Hepatocyte (in vitro differentiated cells): ENCODE data around the gene ANKS1B. TPM values are rescaled to one million over a fixed set of nuclear protein-coding genes. Genes with fewer than 3 reads are reported as not detected.

Experiments
- DNase-seq: peaks from one replicate; pipeline ENCODE4 v3.0.0-alpha.2; 2016; ENCODE audit warnings: low spot score
- H2AFZ ChIP-seq: fragments of 200-600 bp; sonication (generic); 2 replicates; pipeline ENCODE4 v1.6.0; 2016; ENCODE audit warnings: antibody characterized with exemption, mild to moderate bottlenecking
- H3K27ac ChIP-seq: fragments of 200-600 bp; sonication (generic); 2 replicates; pipeline ENCODE4 v1.5.1; 2016; ENCODE audit warnings: mild to moderate bottlenecking
- H3K27me3 ChIP-seq: fragments of 200-600 bp; sonication (generic); 2 replicates; pipeline ENCODE4 v1.6.1; 2016
- H3K36me3 ChIP-seq: fragments of 200-600 bp; sonication (generic); replicated peaks from 2 replicates; pipeline ENCODE4 v1.5.1; 2016; ENCODE audit warnings: low read depth; ENCODE audit not compliant: insufficient read depth
- H3K4me1 ChIP-seq: fragments of 200-600 bp; sonication (generic); 2 replicates; pipeline ENCODE4 v1.5.1; 2016; ENCODE audit warnings: mild to moderate bottlenecking, moderate library complexity; ENCODE audit not compliant: insufficient read depth
- H3K4me2 ChIP-seq: fragments of 200-600 bp; sonication (generic); 2 replicates; pipeline ENCODE4 v1.6.0; 2016
- H3K4me3 ChIP-seq: fragments of 200-600 bp; sonication (generic); 2 replicates; pipeline ENCODE4 v1.5.1; 2016; ENCODE audit warnings: mild to moderate bottlenecking
- H3K79me2 ChIP-seq: fragments of 200-600 bp; sonication (generic); 2 replicates; pipeline ENCODE4 v1.6.0; 2017; ENCODE audit warnings: mild to moderate bottlenecking
- H3K9me2 ChIP-seq: fragments of 200-600 bp; sonication (generic); replicated peaks from 2 replicates; pipeline ENCODE4 v1.6.0; 2017; ENCODE audit warnings: mild to moderate bottlenecking; ENCODE audit not compliant: insufficient read depth
- H3K9me3 ChIP-seq: fragments of 200-600 bp; sonication (generic); 2 replicates; pipeline ENCODE4 v1.5.1; 2016; ENCODE audit warnings: low read depth, mild to moderate bottlenecking
- H4K20me1 ChIP-seq: fragments of 200-600 bp; sonication (generic); 2 replicates; pipeline ENCODE4 v1.6.0; 2016; ENCODE audit warnings: mild to moderate bottlenecking; ENCODE audit not compliant: insufficient read depth, poor library complexity, severe bottlenecking
- EZH2 ChIP-seq: fragments of 200-600 bp; sonication (generic); IDR thresholded peaks from 2 replicates; pipeline ENCODE4 v1.6.1; 2016; ENCODE audit warnings: antibody characterized with exemption, mild to moderate bottlenecking, borderline replicate concordance
- EZH2phosphoT487 ChIP-seq: fragments of 200-600 bp; sonication (generic); IDR thresholded peaks from one replicate; pipeline ENCODE4 v1.6.1; 2018; ENCODE audit warnings: antibody characterized with exemption, mild to moderate bottlenecking, low read depth, moderate library complexity; ENCODE audit not compliant: unreplicated experiment, severe bottlenecking
- WGBS: methylation state at CpG from one replicate; pipeline ENCODE4 v1.1.6; 2016; ENCODE audit warnings: low lambda C conversion rate; ENCODE audit errors: missing lambda C conversion rate; 5-methylcytosine and 5-hydroxymethylcytosine counted together
- polyA plus RNA-seq: library from polyadenylated mRNA; unstranded; fragments of >200 nt; fragmentation: Nextera tagmentation; extraction: Ambion mirVana; gene quantifications from 2 replicates; pipeline ENCODE4 v1.2.1, GENCODE V29; 2016
- total RNA-seq: library from RNA; depleted of rRNA; stranded (reverse); fragments of >200 nt; gene quantifications from 2 replicates; pipeline ENCODE4 v1.2.3, GENCODE V29; 2014
- TF ChIP-seq, protein P1 (sequence below): fragments of 200-600 bp; sonication (generic); IDR thresholded peaks from 2 replicates; pipeline ENCODE4 v1.5.1; 2016; ENCODE audit warnings: antibody characterized with exemption, mild to moderate bottlenecking; ENCODE audit not compliant: poor library complexity

The ANKS1B gene
- total and polyA plus RNA-seq, 2 experiments from 2014 or later, result 1.6 to 2.2 TPM

DNA sequence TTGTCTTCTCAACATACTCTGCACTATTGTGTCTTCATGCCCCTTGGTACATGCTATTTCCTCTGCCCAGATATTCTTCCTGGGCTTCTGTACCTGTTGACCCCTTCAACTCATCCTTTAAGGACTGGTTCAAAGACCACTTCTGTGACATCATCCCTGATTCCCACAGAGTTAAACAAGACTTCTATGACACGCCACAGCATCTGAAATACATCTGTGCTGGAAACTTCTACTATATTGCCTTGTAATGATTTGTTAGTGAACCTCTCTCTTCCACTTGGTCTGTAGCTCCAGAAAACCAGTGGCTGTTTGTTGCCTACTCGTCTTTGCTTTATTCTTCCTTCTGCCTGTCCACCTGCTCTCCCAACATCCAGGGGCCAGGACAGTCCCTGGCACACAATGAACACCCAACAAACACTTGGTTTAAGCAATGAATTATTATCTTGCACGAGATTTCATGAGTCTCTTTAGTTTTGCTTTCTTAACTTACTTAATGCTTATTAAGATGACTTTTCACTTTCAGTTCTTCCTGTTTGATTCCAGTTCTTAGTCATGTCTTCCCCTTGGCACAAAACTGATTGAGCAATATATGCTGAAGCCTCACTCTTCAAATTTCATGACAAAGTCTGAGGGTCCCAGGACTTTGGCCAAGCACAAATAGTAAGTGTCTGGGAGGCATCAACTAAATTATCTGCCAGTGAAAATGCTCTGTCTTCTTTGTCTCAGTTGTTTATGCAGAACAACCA lies 853.8 kb downstream of the ANKS1B start:
- no peaks in the 10 kb centered on the region for H3K27me3 ChIP-seq
- H2AFZ ChIP-seq, result no peak overlapping the region
- no peaks in the 10 kb centered on the region for H3K36me3 ChIP-seq
- no peak overlapping the region for H3K27ac ChIP-seq
- H3K4me2 ChIP-seq, result no peak overlapping the region
- no peak for TF ChIP-seq EZH2phosphoT487
- TF ChIP-seq, protein P1, sequence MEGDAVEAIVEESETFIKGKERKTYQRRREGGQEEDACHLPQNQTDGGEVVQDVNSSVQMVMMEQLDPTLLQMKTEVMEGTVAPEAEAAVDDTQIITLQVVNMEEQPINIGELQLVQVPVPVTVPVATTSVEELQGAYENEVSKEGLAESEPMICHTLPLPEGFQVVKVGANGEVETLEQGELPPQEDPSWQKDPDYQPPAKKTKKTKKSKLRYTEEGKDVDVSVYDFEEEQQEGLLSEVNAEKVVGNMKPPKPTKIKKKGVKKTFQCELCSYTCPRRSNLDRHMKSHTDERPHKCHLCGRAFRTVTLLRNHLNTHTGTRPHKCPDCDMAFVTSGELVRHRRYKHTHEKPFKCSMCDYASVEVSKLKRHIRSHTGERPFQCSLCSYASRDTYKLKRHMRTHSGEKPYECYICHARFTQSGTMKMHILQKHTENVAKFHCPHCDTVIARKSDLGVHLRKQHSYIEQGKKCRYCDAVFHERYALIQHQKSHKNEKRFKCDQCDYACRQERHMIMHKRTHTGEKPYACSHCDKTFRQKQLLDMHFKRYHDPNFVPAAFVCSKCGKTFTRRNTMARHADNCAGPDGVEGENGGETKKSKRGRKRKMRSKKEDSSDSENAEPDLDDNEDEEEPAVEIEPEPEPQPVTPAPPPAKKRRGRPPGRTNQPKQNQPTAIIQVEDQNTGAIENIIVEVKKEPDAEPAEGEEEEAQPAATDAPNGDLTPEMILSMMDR, result no peak
- TF ChIP-seq EZH2, result no peak
- H3K4me1 ChIP-seq, result no peaks in the 10 kb centered on the region
- H3K9me2 ChIP-seq, result no peaks in the 10 kb centered on the region
- no peak for DNase-seq
- no peak overlapping the region for H3K4me3 ChIP-seq
- H3K79me2 ChIP-seq, result no peaks in the 10 kb centered on the region
- H4K20me1 ChIP-seq, result no peaks in the 10 kb centered on the region
- H3K9me3 ChIP-seq, result no peaks in the 10 kb centered on the region
- 78% methylated on average over 3 of the region's 3 CpGs for WGBS

DNA sequence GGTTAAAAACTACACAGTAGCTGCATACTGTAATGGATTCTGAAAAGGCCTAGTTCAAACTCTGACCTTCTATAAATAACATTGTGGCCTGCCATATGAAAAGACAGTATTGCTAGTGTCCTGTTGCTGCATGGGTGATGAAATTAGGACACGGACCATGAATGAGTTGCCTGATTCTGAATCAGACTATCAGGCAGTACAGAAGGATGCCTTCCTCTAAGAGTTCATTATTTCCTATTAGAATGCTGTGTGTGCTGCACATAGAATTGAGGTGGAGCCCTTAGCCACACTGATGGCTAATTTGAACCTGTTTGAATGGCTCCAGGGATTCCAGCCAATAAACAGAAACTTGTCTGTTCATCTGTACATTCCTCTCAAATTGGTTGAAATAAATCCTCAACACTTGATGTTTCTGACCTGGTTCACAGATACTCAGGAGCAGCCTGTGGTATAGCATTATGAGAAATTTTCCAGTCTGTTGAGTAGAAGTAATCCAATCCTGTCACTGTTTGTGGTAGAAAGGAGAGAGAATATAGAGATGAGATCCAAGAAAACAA lies 856.4 kb downstream of the ANKS1B start:
- 47% methylated on average over 1 of the region's 1 CpG for WGBS
- no peaks in the 10 kb centered on the region for H3K9me3 ChIP-seq

DNA sequence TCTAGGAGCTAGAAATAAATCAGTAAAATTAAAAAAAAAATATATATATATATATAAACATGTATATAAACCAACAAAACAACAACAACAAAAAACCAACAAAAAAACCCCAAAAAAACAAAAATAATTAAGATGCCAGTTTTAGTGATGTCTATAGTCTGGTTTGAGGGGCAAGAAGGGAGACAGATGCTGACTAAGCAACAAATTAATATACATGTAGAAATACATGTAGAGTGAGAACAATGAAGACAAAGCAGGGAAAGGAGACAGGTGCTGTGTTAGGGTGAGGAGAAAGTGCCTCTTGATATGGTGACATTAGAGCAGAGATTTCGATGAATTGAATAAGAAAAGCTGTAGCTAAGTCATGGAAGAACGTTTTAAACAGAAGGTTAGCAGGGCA lies 861.8 kb downstream of the ANKS1B start:
- 51% methylated on average over 2 of the region's 2 CpGs for WGBS
- H3K36me3 ChIP-seq, result no peaks in the 10 kb centered on the region
- H2AFZ ChIP-seq, result no peak overlapping the region
- H3K9me3 ChIP-seq, result no peaks in the 10 kb centered on the region
- H3K4me1 ChIP-seq, result no peaks in the 10 kb centered on the region
- DNase-seq, result no peak
- H3K4me2 ChIP-seq, result no peak overlapping the region
- H3K4me3 ChIP-seq, result no peak overlapping the region
- no peaks in the 10 kb centered on the region for H3K27me3 ChIP-seq
- no peak overlapping the region for H3K27ac ChIP-seq
- no peaks in the 10 kb centered on the region for H3K79me2 ChIP-seq
- no peak for TF ChIP-seq EZH2phosphoT487
- TF ChIP-seq EZH2, result no peak
- TF ChIP-seq, protein P1, result no peak
- H4K20me1 ChIP-seq, result no peaks in the 10 kb centered on the region
- no peaks in the 10 kb centered on the region for H3K9me2 ChIP-seq

More for the DNA sequence above, 856.4 kb downstream of the ANKS1B start:
- no peak for DNase-seq
- Histone ChIP-seq H3K27me3 (no peaks in the 10 kb centered on the region), H3K27ac (no peak overlapping the region), H2AFZ (no peak overlapping the region), H3K4me2 (no peak overlapping the region), H4K20me1 (no peaks in the 10 kb centered on the region), H3K79me2 (no peaks in the 10 kb centered on the region), H3K9me2 (no peaks in the 10 kb centered on the region), H3K36me3 (no peaks in the 10 kb centered on the region), H3K4me1 (no peaks in the 10 kb centered on the region), H3K4me3 (no peak overlapping the region)
- TF ChIP-seq EZH2 (no peak), EZH2phosphoT487 (no peak)
- TF ChIP-seq, protein P1, result no peak
